Islet precursor cell (in vitro differentiated cells): ENCODE measurements around the gene ARHGAP19.
A peak's percentile ranks its signal among the peaks of the same experiment; 100 is the strongest.
"Not testable (repeated sequence)": the region's sequence is repeated elsewhere in the genome, so short reads cannot be mapped to it uniquely, and the experiment has no call there.

Source experiments
- DNase-seq: peaks from one replicate; pipeline ENCODE4 v3.0.0-alpha.2; 2018

Gene ARHGAP19

GRCh38 chr10:97279121-97279815 lies 13.2 kb downstream of the ARHGAP19 start:
- peak; percentile 58 for DNase-seq

GRCh38 chr10:97278491-97278989 lies 13.9 kb downstream of the ARHGAP19 start:
- no peak for DNase-seq

- DNase-seq = no peak
Measured at GRCh38 chr10:97277551-97277950, 14.9 kb downstream of the ARHGAP19 start.

- no peak for DNase-seq
Measured at GRCh38 chr10:97274828-97275227, 17.6 kb downstream of the ARHGAP19 start.

GRCh38 chr10:97273700-97274099 lies 18.7 kb downstream of the ARHGAP19 start:
- no peak for DNase-seq

- DNase-seq = no peak
Measured at GRCh38 chr10:97270523-97271154, 21.8 kb downstream of the ARHGAP19 start.

GRCh38 chr10:97267671-97268070 lies 24.8 kb downstream of the ARHGAP19 start:
- no peak for DNase-seq

- not testable (repeated sequence) for DNase-seq
Measured at GRCh38 chr10:97265095-97265494, 27.3 kb downstream of the ARHGAP19 start.

- DNase-seq = peak; percentile 53
Measured at GRCh38 chr10:97263971-97264370, 28.5 kb downstream of the ARHGAP19 start.

- DNase-seq = no peak
Measured at GRCh38 chr10:97261656-97262055, 30.8 kb downstream of the ARHGAP19 start.

- no peak for DNase-seq
Measured at GRCh38 chr10:97261183-97261582, 31.3 kb downstream of the ARHGAP19 start.

- DNase-seq = no peak
Measured at GRCh38 chr10:97259119-97259518, 33.3 kb downstream of the ARHGAP19 start.

GRCh38 chr10:97256356-97256755 lies 36.1 kb downstream of the ARHGAP19 start:
- no peak for DNase-seq

GRCh38 chr10:97255512-97256293 lies 36.7 kb downstream of the ARHGAP19 start:
- no peak for DNase-seq

GRCh38 chr10:97254694-97255093 lies 37.7 kb downstream of the ARHGAP19 start:
- DNase-seq = no peak

GRCh38 chr10:97250952-97251351 lies 41.5 kb downstream of the ARHGAP19 start:
- no peak for DNase-seq

GRCh38 chr10:97243836-97244235 lies 48.6 kb downstream of the ARHGAP19 start:
- no peak for DNase-seq

GRCh38 chr10:97238855-97239254 lies 53.6 kb downstream of the ARHGAP19 start:
- no peak for DNase-seq

- no peak for DNase-seq
Measured at GRCh38 chr10:97235353-97235752, 57.1 kb downstream of the ARHGAP19 start.

GRCh38 chr10:97234400-97234799 lies 58.0 kb downstream of the ARHGAP19 start:
- no peak for DNase-seq

GRCh38 chr10:97230146-97230545 lies 62.3 kb downstream of the ARHGAP19 start:
- no peak for DNase-seq

GRCh38 chr10:97229322-97230015 lies 63.0 kb downstream of the ARHGAP19 start:
- DNase-seq = no peak

- DNase-seq = no peak
Measured at GRCh38 chr10:97228775-97229157, 63.7 kb downstream of the ARHGAP19 start.
